ENCODE results near the gene TUBA4A.
"Not testable (repeated sequence)": the region's sequence is repeated elsewhere in the genome, so short reads cannot be mapped to it uniquely, and the experiment has no call there.

TUBA4A gene

DNA sequence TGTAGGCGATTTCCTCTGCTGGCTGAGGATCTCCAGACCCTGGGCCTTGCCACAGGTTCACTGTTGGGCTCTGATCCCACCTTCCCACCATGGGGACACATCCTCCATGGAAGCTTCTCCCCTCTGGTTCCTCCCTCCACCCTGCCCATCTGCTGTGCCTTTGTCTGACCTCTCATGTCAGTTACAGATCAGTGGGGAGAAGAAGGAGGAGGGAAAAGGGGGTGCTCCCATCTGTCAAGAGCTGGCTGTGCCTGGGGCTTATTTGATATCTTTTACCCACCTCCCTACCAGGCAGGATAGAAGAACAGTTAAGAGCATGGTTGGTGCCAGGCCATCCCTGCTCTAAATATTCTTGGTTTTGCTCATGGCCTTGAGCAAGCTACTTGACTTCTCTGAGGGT is 13.2 kb upstream of the TUBA4A start:
- DNase-seq = no peak

DNA sequence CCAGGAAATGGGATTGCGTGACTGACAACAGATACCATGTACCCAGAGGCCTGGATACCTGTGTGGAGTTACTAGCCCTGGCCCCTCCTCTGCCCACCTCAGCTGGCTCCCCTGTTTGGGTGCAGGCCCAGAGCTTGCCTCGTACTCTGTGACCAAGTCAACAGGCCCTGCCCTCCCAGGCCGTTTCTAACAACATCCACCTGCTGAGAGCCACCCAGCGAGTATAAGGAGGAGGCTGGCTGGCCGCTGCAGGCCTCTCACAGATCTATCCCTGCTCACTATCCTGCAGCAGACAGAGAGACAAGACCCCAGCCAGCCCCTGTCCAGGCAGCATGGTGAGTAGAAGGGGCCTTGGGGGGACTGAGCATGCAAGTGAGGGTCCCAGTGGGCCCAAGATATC is 12.5 kb upstream of the TUBA4A start:
- DNase-seq = no peak

DNA sequence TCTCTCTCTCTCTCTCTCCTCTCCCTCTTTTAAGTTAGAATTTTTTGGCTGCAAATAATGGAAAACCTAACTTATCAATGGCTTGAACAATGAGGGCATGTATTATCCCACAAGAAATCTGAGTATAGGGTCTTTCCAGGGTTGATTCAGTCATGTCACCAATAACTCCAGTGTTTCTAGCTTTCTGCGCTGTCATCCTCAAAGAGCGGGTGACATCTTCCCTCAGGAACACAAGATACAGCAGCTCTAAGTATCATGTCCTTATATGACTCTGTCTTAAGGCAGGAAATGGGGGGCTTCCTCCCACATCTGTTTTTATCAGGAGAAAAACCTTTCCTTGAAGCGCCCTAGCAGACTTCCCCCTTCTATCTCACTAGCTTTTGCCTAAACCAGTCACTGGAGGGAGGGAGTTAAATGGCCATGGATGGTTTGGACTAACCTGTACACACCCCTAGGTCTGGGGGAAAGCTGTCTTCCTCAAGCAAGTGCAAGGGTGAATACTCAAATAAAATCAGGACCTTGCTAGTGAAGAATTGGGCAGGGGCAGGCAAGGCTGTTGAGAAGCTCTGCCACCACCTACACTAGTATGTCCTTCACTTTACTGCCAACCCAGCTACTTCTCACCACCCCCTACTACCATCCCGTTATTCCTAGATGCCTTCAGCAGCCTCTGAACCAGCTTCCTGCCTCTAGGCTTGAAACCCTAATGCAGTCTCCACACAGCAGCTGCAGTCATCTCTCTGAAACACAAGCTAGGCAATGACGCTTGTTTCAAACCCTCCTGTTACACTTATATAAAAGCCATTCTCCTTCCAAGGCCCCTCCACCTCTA is 7.5 kb upstream of the TUBA4A start:
- no peak for DNase-seq

DNA sequence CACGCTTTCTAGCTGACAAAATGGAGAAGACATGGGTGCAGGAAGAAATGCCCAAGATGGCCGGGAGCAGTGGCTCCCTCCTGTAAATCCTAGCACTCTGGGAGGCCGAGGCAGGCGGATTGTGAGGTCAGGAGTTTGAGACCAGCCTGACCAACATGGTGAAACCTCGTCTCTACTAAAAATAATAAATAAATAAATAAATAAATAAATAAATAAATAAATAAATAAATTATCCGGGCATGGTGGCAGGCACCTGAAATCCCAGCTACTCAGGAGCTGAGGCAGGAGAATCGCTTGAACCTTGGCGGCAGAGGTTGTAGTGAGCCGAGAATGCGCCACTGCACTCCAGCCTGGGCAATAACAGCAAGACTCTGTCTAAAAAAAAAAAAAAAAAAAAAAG is 5.2 kb upstream of the TUBA4A start:
- DNase-seq = not testable (repeated sequence)

DNA sequence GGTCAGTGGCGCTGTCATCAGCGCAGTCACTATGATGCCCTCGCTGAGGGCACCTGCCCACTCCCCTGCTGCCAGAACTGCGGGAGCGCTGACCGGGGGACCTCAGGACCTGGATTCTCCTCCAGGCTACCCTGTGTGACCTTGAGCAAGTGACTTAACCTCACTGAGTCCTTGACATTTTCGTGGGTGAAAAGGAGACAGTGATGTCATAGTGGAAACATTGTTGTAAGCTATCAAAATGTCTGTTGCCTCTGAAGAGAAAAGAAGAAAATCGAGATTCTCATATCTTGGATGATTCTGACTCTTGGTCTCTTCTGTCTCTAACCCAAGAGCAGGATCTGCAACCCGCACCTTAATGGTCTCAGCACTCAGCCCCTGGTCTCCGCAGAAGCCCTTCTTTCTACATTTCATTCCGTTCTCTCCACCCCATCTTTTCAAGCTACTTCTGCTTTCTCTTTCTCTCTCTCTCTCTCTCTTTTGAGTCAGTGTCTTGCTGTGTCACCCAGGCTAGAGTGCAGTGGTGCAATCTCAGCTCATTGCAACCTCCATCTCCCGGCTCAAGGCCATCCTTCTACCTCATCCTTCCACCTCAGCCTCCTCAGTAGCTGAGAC is 978 bp upstream of the TUBA4A start:
- no peak for DNase-seq

DNA sequence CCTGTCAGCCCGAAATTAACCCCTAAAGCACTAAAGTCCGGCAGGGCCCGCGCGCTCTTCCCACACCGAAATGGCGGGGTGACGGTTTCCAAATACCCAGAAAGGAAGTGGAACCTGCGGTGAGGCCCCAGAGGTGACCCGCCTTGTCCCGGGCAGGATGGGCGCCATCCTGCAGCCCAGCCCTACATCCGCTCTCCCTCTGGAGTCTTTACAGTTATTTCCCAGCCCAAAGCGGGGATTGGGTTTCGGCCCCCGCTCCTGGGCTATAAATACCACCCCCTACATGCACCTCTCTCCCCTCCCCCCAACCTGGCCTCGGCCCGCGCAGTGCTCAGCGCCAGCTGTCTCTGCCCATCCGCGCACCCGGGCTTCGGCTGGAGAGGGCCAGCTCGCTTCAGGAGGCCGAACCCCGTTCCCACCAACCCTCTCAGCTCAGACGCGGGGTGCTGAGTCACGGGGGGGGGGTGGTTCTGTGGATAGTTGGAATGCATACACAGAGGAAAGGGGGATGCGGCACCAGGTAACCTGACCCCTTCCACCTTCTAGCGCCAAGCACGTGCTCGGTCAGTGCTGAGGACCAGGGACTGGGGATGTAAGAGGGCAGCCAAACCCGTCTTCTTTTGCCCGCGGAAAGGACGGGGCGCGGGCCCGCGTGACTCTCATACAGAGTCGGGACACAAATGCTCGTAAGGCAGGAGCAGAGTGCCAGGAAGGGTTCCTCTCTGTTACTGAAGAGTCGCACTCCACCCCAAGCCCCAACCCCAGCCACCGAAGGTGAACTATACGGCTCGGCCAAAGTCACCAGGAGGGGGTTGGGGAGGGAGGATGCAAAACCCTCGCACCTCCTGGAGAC is 592 bp downstream of the TUBA4A start, which contains the start of gene TUBA4B:
Gene TUBA4B (plus strand): TSS at position 344 of the 853 bp plus-strand sequence. CDS start 165 bp downstream, at position 509.
- DNase-seq = peak; percentile 50 to 70

DNA sequence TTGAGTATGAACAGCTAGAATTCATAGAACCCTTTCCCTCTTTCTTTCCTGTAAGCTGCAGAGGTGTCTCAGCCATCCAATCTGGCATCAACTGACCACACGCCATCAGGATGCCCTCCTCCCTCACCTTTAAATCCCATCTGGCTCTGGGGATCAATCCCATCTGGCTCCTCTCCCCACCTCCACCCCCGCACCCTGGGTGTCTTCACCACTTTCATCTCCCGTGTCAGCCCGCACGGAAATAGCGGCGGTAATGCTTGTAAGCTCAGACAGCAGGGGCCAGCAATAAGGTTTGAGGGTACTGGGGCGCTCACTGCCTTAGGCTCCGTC is 1.2 kb downstream of the TUBA4A start:
- no peak for DNase-seq

DNA sequence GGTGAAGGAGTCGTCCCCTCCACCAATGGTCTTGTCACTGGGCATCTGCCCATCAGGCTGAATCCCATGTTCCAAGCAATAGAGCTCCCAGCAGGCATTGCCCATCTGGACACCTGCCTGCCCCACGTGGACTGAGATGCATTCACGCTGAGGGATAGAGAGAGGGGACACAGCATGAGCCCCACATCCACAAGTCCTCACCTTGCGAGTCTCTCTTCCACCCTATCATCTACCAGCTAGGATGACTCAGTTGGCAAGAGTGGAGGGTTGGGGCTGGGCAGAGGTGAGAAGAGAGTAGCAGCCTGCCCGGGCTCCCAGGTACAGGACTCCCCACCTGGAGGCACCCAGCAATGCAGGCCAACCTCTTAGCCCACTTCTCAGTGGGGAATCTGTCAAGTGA is 1.6 kb downstream of the TUBA4A start:
- no peak for DNase-seq

DNA sequence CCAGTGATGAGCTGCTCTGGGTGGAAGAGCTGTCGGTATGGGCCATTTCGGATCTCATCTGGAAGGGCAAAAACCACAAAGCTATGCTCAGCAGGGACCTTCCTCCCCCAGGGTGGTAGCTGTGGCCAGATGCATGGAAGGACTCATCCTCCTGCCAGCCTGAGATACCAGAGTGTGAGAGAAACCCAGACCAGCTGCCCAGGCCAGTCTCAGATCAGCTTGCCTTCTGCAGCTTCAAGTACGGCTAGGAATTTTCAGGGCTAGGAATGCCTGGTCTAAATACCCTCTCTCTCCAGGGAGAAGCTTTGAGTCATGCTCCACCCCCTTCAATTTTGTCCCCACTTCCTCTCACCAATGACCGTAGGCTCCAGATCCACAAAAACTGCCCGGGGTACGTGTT is 2.1 kb downstream of the TUBA4A start:
- DNase-seq = no peak

DNA sequence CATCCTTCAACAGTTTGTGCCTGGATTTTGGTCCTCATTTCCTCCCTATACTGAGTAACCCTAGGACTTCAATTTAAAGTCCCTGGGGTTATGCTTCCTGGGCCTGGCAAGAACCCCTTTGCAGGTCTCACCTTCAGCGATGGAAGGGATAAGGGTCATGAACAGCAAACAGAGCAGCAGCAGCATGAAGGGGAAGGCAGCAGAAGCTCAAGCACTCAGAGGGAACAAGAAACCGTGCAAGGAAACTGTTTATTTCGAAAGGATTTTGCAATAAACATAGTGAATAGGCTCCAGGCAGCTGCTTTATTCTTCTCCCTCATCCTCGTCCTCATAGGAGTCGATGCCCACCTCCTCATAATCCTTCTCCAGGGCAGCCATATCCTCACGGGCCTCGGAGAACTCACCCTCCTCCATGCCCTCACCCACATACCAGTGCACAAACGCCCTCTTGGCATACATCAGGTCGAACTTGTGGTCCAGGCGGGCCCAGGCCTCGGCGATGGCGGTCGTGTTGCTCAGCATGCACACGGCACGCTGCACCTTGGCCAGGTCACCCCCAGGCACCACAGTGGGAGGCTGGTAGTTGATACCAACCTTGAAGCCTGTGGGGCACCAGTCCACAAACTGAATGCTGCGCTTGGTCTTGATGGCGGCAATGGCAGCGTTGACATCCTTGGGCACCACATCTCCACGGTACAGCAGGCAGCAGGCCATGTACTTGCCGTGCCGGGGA is 3.5 kb downstream of the TUBA4A start:
- DNase-seq = no peak

DNA sequence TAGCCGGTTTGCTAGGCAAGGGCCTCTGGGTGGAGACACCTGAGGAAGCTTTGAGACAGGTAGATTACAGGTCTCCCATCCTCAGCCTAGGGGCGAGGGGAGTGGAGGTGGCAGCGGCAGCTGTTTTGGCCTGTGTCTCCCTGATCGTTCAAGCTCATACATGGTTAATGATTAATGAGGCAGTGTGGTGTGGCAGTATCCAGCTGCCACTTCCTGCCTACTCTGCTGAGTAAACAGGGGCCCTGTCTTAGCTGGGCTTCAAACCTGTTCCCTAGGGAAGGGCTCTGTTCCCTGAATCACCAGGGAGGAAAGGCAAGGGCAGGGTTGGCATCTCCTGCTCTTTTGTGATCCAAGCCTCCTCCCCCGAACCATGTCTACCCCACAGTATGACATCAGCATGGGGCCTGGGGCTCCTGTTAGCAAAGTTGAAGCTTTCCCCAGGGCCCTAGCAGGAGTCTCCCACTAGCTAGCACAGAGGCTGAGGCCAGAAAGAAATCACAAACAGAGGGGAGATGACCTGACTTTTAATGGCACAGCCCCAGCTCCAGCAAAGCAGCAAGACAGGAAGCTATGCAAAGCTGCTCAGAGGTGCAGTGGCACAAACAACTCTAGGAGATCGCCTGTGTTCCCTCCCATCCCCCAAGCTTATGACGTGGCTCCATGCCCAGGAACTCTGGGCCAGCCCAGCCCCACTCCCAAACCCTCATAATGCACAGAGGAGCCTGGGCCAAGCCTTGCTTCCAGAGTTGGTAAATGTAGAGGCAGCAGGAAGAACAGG is 4.3 kb downstream of the TUBA4A start:
- peak; percentile 95 for DNase-seq

DNA sequence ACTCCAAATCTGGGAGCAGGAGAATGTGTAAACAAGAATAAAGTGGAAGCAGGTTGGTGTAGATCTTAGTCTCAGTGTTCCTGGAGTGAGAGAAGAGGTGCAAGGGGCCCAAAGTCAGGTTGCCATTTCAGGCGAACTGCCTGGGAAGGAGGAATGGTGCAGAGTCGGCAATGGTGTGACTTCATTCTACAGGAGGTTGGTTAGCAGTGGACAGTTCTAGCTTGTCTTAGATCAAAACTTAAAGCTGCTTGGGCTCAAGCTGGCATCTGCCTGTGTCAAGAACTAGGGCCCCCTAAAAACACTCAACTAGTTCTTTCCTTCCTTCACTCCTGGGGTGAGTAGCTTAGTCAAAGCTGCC is 4.9 kb downstream of the TUBA4A start:
- DNase-seq = no peak

DNA sequence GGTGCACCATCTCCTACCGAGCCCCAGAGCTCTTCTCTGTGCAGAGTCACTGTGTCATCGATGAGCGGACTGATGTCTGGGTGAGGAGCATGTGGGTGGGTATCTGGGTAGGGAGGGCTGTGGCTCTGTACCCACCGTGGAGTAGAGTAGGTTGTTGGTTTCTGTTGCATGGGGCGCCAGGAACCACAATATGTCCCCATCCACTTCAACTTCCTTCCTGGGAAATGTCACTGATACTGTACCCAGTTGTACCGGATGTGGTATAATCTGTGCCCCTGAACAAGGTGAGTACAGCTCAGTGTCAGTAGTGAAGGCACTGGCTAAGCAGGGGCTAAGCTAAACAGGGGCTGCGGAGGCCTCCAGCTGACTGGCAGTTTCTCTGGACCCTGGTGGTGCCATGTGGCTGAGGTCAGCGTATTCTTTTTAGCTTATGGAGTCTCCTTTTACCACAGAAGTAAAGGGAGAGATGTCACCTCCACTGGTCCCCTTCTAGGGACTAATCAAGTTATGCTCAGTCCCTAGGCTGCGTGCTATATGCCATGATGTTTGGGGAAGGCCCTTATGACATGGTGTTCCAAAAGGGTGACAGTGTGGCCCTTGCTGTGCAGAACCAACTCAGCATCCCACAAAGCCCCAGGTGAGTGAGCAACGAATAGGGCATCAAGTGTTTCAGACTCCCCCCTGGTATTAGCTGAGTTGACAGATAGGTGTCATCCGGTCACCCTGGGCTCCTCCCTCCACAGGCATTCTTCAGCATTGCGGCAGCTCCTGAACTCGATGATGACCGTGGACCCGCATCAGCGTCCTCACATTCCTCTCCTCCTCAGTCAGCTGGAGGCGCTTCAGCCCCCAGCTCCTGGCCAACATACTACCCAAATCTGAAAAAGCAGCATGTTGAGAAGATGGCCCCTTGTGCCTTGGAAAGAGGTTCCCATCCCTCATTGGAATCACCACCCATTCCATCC is 5.8 kb downstream of the TUBA4A start:
- no peak for DNase-seq

DNA sequence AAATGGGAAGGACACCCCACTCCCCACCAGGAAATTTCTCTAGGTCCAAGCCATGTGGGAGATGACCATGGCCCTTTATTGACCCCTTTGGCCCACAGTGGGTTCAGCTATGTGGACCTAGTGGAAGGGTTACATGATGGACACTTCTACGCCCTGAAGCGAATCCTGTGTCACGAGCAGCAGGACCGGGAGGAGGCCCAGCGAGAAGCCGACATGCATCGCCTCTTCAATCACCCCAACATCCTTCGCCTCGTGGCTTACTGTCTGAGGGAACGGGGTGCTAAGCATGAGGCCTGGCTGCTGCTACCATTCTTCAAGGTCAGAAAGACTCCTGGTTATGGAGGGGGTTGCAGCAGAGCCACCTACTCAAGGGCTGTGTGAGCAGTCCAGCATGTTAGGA is 7.2 kb downstream of the TUBA4A start:
- DNase-seq = no peak

DNA sequence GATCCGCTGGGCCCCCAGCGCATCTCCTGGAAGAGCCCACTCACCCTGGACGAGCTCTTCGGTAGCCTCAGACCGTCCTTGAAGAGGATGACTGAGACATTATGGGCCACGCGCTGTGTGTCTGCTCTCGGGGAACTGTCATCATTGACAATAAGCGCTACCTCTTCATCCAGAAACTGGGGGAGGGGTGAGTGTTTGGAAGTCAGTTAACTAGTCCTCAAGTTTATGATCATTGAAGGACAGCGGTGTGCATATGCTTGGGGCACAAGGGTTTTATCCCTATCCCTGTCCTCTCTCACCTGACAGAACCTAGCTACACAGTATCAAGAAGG is 7.9 kb downstream of the TUBA4A start:
- no peak for DNase-seq

DNA sequence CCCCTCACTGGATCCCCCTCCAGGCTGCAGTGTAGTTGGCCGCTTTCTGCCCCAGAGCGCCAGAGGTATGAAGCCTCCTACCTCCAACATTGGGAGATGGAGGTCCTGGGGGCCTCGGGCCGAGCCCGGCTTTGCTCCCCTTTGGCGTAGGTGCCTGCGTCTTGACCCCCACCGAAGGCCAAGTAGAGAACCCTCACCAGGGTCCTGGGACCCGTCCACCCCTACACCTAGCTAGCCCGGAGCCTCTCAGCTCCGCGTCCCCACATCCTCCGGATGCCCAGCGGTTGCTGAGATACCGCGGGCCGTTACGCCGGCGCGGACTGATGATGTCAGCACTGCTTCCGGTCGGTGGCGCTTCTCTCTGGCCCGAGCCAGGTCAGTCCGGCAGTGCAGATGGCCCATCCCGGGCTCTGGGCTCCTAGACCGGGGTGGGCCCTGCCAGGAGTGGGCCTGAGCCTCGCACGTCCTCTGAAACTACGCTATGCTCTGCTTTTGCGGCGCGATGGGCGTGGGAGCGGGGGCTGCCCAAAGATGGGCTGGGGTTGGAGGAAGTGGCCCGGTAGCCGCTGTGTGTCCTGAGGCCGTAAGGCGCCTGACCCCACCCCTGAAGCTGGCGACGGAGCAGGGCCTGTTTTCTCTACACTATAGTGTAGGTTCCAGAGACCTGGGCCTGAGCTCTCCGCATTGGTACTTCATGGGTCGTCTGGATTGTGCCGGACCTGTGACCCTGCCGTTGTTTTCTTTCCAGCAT is 8.4 kb downstream of the TUBA4A start, which contains the start of the genes GLB1L and STK16:
Gene GLB1L (minus strand): TSS at position 297 of the 751 bp plus-strand sequence. CDS start 1,871 bp downstream, outside the sequence.
Gene STK16 (plus strand): TSS at position 332 of the 751 bp plus-strand sequence. CDS start 521 bp downstream, outside the sequence.
- peak; percentile 76 to 93 for DNase-seq

DNA sequence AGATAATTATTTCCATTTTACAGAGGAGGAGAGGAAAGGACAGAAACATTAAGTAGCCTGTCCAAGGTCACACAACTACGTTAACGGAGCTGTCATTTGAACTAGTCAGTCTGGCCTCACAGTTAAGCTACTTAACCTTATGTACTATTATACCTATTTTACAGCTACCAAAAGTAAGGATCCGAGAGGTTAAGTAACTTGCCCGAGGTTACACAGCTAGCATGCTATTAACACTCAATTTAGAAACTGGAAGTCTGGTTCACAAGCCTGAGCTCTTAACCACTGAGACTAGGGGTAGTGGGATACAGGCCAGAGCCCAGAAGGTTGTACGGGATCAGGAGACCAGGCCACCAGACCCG is 8.9 kb downstream of the TUBA4A start:
- no peak for DNase-seq

DNA sequence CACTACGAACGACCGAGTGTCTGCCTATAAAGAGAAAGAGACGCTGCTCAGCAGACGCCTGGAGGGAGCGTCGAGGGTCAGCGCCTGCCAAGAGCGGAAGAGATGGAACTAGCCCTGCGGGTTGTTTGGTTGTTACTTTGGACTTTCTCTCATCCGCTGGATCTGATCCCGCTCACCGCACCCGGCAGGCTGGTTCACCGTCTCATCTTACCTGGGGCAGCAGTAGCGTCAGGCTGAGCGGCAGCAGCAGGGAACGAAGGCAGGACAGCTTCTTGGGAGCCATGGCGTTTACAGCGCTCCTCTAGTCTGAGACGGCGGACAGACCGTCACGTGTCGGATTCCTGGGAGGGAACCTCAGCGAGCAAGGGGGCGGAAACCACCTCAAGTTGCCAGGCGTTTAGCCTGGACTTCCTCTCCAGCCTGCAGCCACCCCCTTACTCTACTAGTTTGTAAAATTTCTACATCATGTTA is 10.4 kb downstream of the TUBA4A start:
- no peak for DNase-seq

DNA sequence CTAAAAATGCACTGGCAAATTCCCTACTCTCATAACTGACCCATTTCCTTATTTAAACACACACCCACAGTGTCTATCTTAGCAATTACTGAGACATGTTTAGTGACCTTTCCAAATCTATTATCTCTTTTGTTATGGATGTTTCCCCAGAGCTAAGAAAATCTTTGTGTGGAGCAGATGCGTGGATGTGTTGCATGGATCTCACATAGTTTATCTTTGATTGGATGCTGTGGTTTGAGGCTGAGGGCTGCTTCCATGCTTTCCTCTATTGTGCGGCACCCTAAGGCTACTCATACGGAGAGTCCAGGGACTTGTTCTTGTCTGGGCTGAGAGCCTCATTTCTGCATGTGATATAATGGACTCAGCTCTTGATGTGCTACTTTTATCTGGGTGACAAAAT is 19.4 kb downstream of the TUBA4A start:
- no peak for DNase-seq

DNA sequence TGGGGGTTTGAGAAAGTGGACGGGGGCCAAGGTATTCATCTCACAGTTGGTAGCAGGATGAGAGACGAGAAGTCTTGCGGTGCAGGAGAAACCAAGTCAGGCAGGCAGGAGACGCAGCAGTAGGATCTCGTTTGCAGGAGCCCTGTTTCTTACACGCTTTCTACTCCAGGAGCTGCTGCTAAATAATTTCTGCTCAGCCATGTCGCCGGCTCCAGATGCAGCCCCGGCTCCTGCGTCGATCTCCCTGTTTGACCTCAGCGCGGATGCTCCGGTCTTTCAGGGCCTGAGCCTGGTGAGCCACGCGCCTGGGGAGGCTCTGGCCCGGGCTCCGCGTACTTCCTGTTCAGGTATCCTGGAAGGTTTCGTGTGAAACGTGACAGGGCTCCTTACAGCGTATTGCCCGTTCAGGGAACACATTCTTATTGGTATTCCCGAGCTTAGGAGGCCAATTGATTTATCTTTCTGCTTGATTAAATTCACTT is 23.6 kb downstream of the TUBA4A start:
- DNase-seq = peak in 1 of 2 experiments; percentile 55

Measured in NCI-H526 (cell line).